Neuron (in vitro differentiated cells): ENCODE results near the gene IL1RN.

ENCODE experiments used
- H2AFZ ChIP-seq: one replicate; pipeline ENCODE4 v1.6.1; 2013; ENCODE audit warnings: low read depth, mild to moderate bottlenecking, inconsistent platforms, low read length, moderate library complexity
- H3K27me3 ChIP-seq: one replicate; pipeline ENCODE4 v1.6.1; 2013; ENCODE audit warnings: low read length; ENCODE audit not compliant: insufficient read depth
- H3K36me3 ChIP-seq: one replicate; pipeline ENCODE4 v1.6.1; 2013; ENCODE audit warnings: low read length; ENCODE audit not compliant: insufficient read depth
- H3K4me1 ChIP-seq: one replicate; pipeline ENCODE4 v1.6.1; 2013; ENCODE audit warnings: low read length; ENCODE audit not compliant: insufficient read depth
- H3K4me3 ChIP-seq: 2 replicates; pipeline ENCODE4 v1.5.1; 2013; ENCODE audit warnings: mild to moderate bottlenecking, low read length, moderate library complexity
- H3K9me3 ChIP-seq: one replicate; pipeline ENCODE4 v1.6.1; 2013; ENCODE audit warnings: low read length

The IL1RN gene

DNA sequence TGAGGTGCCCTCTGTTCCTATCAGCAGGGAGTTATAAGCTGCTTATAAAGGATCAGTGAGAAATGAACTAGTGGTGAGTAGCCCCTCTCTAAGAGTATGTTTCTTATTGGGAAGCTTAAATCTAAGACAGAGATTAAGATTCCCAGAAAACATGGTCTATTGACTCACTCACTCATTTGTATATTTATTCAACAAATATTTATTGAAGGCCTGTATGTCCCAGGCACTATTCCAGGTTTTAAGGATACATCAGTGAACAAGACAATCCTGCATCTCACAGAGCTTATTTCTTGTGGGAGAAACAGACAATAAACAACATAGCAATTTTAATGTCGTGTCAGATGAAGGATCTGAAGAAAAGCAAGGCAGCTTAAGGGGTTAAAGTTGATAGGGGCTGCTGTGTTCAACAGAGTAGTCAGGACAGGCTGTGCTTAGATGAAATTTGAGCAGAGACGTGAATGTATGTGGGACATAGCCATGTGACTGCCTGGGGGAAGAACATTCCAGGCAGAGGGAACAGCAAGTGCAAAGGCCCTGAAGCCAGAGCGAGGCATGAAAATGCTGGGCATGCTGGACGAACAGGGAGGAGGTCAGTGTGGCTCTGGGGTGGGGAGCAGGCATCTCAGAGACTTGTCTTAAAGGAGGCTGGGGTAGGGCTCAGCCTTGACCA is 31.6 kb downstream of the IL1RN start:
- H2AFZ ChIP-seq, result no peak overlapping the region
- no peak overlapping the region for H3K4me3 ChIP-seq
- H3K36me3 ChIP-seq, result no peaks in the 10 kb centered on the region
- no peaks in the 10 kb centered on the region for H3K9me3 ChIP-seq
- H3K4me1 ChIP-seq, result no peaks in the 10 kb centered on the region
- H3K27me3 ChIP-seq, result peaks cover 40% of the 10 kb centered on the region

DNA sequence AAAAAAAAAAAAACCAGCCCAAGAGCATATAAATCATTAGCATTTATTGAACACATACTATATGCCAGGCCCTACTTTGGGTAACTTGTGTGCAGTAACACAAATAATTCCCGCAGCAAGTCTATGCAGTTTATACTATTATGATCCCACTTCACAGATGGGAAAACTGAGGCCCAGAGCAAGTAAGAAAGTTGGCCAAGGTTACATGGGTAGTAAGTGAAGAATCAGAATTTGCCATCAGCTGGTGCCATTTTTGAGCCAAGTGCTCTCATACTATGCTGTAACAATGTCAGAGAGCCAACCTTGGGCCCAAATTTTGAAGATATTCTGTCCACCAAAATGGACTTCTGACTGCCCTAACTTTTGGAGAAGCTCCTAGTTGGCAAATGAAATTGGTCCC is 32.9 kb downstream of the IL1RN start:
- Histone ChIP-seq H3K36me3 (no peaks in the 10 kb centered on the region), H3K4me1 (peaks cover 11% of the 10 kb centered on the region), H3K27me3 (peaks cover 35% of the 10 kb centered on the region), H3K4me3 (no peak overlapping the region), H2AFZ (no peak overlapping the region), H3K9me3 (no peaks in the 10 kb centered on the region)

DNA sequence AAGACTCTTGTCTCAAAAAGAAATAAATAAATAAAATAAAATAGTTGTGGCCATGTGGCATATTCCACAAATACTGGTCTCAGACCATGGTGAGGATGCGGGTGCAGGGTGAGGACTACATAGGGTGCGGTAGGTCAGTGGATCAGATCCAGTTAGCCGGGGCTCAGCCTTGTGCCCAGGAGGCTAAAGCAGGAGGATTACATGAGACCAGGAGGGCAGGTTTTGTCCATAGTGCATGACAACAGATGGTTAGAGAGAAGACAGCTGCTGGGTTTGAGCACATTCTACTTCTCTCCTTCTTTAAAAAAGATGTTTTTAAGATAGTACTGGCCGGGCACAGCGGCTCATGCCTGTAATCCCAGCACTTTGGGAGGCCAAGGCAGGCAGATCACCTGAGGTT is 33.6 kb downstream of the IL1RN start:
- Histone ChIP-seq H3K4me3 (no peak overlapping the region), H3K36me3 (no peaks in the 10 kb centered on the region), H3K4me1 (peaks cover 14% of the 10 kb centered on the region), H3K9me3 (no peaks in the 10 kb centered on the region), H2AFZ (no peak overlapping the region), H3K27me3 (peaks cover 30% of the 10 kb centered on the region)

DNA sequence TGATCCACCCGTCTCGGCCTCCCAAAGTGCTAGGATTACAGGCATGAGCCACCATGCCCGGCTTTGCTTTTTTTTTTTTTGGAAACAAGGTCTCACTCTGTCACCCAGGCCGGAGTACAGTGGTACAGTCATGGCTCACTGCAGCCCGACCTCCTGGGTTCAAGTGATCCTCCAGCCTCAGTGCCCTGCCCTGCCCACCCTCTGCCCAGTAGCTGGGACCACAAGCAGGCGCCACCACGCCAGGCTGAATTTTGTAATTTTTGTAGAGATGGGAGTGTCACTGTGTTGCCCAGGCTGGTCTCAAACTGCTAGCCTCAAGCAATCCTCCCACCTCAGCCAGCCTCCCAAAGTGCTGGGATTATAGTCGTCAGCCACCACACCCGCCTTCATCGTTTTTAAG is 34.8 kb downstream of the IL1RN start:
- Histone ChIP-seq H3K27me3 (peaks cover 22% of the 10 kb centered on the region), H3K4me1 (peaks cover 14% of the 10 kb centered on the region)

DNA sequence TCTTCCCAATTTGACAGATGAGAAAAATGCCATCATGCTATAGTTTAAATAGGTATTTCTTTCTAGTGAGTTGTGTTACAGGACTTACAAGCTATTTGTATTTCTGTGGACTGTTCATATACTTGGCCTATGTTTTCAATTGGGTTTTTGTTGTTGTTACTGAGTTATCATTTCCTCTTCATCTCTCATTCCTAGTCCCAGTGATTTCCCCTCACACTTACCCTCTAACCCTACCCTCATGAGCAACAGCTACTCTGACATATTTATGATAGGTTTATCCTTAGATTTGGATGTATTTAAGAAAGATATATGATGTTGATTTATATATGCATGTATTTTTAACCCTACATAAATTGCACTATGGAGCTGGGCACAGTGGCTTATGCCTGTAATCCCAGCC is 35.5 kb downstream of the IL1RN start:
- no peaks in the 10 kb centered on the region for H3K9me3 ChIP-seq
- no peaks in the 10 kb centered on the region for H3K36me3 ChIP-seq
- H3K4me1 ChIP-seq, result peaks cover 14% of the 10 kb centered on the region
- H3K4me3 ChIP-seq, result no peak overlapping the region
- no peak overlapping the region for H2AFZ ChIP-seq
- peaks cover 17% of the 10 kb centered on the region for H3K27me3 ChIP-seq

More for the DNA sequence above, 34.8 kb downstream of the IL1RN start:
- Histone ChIP-seq H2AFZ (no peak overlapping the region), H3K9me3 (no peaks in the 10 kb centered on the region), H3K4me3 (no peak overlapping the region), H3K36me3 (no peaks in the 10 kb centered on the region)

DNA sequence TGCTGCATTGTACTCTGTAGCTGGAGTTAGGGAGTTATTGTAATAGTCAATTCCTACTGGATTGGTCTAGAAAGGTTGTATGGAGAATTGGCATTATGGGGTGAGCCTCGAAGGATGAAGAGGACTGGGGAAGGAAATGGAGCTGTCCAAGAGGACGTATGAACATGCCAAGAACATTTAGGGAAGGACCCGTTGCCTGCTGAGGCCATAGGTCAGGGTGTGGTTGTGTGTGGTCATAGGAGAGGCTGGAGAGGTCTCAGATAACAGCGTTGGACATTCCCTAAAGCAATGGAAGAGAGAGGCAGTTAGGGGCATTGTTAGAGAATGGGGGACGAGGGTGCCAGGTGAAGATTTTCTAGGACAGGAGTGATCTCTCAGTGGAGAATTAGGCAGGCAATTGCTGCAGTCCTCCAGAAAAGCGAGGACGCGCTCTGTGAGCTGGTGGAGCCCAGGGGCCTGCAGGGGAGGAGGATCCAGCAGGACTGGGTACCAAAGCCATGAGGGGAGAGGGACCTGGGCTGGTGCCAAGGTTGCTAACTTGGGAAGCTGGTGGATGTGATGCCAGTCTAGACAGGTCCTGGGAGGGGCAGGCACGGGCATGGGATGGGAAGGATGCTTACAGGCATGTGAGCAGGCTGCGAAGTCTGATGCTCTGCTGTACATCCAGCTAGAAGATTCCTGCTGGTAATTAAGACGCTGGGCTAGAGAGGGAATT is 37.0 kb downstream of the IL1RN start:
- Histone ChIP-seq H3K27me3 (peaks cover 3% of the 10 kb centered on the region), H3K4me3 (no peak overlapping the region), H3K9me3 (no peaks in the 10 kb centered on the region), H3K36me3 (no peaks in the 10 kb centered on the region), H2AFZ (no peak overlapping the region), H3K4me1 (peaks cover 14% of the 10 kb centered on the region)

DNA sequence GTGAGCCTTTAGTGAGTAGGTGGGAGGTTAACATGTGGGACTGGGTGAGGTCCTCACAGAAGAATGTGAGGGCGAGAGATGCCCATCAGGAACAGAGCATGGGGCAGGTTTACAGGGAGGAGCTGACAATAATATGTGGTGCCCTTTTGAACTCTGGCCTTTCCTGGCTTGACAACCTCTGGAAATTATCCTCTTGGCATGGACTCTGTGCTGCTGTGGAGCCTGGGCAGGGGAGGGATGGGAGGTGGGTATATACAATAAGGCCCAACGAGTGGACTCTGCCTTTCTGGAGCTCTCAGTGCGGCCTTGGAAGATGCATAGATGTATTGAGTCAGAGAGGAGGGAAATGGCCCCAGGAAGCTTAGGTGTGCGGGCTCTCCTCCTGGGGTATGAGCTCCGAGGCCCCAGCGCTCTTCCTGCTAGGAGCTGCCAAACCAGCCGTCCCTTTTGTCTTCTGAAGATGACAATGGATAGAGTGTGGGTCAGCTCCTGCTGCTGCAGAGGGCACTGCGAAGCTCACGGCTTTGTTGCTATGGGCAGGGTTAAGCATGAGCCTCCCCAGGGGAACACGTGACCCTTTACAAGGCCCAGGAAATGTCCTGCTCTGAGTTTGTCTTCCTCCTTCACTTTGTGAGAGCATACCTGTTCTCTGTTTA is 37.7 kb downstream of the IL1RN start:
- Histone ChIP-seq H3K27me3 (no peaks in the 10 kb centered on the region), H3K36me3 (no peaks in the 10 kb centered on the region), H3K9me3 (no peaks in the 10 kb centered on the region), H3K4me3 (no peak overlapping the region), H2AFZ (no peak overlapping the region), H3K4me1 (peaks cover 14% of the 10 kb centered on the region)

DNA sequence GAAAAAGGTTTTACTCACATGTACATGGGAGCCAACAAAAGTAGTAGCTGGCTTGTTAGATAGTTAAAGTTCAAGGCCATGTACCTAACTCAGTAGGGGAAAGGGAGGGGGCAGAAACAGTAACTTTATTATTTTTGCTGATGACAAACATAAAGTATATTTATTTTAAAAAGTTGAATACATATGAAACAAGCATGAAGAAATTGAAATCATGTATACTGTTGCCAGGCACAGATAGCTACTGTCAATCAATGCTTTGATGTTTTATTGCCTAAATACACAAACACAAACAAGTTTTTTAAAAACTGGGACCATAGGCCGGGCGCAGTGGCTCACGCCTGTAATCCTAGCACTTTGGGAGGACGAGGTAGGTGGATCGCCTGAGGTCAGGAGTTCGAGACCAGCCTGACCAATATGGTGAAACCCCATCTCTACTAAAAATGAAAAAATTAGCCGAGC is 38.8 kb downstream of the IL1RN start:
- H3K4me1 ChIP-seq, result peaks cover 14% of the 10 kb centered on the region
- no peaks in the 10 kb centered on the region for H3K9me3 ChIP-seq
- H2AFZ ChIP-seq, result no peak overlapping the region
- no peaks in the 10 kb centered on the region for H3K27me3 ChIP-seq
- no peak overlapping the region for H3K4me3 ChIP-seq
- no peaks in the 10 kb centered on the region for H3K36me3 ChIP-seq

DNA sequence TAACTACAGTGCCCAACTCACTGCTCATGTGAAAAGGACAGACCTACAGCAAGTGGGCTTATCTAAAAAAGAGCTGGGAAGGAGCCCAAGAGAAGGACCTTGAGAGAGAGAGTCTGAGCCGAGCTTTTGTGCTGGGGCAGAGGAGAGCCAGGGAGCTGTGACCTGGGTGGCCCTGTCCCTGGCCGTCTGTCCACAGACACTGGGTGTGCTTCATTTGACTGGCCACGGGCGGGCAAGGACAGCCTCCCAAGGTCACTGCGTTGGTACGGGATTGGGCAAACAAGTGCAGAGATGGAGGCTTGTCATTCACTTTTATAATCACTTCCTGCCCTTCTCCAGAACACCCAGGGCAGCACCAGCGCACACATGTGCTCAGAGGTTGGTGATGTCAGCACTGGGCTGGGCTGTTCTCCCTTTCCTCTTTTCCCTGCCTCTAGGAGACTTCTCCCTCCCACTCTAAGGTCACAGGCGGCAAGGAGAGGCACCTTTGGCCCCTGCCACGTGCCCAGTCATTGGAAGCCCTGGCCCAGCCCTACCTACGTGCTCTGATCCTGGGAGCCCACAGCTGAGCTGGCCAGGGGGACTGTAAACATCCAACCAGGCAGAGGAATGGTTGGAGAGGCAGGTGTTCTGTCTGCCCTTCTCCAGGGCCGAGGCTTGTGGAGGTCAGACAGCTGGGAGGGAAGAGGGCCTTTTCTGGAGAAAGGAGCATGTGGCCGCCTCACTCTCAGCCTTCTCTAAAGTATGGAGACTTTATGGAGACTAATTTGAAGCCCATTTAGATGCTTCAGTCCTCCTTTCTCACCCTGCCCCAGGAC is 39.9 kb downstream of the IL1RN start:
- H3K4me1 ChIP-seq, result peaks cover 14% of the 10 kb centered on the region
- H3K9me3 ChIP-seq, result no peaks in the 10 kb centered on the region
- H3K27me3 ChIP-seq, result no peaks in the 10 kb centered on the region
- no peak overlapping the region for H2AFZ ChIP-seq
- H3K36me3 ChIP-seq, result no peaks in the 10 kb centered on the region
- no peak overlapping the region for H3K4me3 ChIP-seq

DNA sequence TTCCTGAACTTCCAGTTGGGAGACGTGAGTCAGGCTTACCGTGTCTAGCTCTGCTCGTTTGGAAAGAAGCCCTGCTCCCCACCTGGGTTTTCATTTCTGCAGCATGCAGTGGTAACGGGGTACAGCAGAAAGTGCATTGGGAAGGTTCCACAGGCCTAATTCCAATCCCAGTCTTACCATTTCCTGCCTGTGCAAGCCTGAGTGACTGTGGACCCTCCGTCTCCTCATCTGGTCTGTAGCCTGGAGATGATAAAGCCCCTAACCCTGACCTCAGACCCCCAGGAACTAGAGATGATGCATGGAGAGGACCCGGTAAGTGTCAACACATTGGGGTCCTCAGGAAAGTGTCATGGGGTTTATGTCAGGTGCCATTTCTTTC is 40.6 kb downstream of the IL1RN start:
- H3K36me3 ChIP-seq, result no peaks in the 10 kb centered on the region
- no peak overlapping the region for H3K4me3 ChIP-seq
- peaks cover 14% of the 10 kb centered on the region for H3K4me1 ChIP-seq
- no peaks in the 10 kb centered on the region for H3K9me3 ChIP-seq
- H2AFZ ChIP-seq, result no peak overlapping the region
- H3K27me3 ChIP-seq, result no peaks in the 10 kb centered on the region

DNA sequence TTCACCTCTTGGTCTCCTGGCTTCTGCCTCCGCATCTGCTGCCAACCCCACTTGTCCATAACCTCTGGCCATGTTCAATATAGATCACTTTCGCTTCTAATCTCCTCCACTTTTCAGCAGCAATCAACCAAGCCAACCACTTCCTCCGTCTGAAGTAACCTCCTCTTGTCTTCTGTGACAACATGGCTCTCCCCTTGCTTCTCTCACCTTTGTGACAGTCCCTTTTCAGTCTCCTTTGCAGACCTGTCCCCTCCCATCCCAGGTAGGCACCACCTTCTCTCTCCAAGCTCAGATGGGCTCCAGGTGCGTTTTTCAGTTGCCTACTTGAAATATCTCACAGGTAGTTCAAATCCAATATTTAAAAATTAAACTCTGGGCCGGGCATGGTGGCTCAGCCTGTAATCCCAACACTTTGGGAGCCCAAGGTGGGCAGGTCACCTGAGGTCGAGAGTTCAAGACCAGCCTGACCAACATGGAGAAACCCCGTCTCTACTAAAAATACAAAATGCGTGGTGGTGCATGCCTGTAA is 41.7 kb downstream of the IL1RN start:
- H3K9me3 ChIP-seq, result no peaks in the 10 kb centered on the region
- H3K4me3 ChIP-seq, result no peak overlapping the region
- H3K36me3 ChIP-seq, result no peaks in the 10 kb centered on the region
- H3K4me1 ChIP-seq, result peaks cover 14% of the 10 kb centered on the region
- H3K27me3 ChIP-seq, result no peaks in the 10 kb centered on the region
- H2AFZ ChIP-seq, result no peak overlapping the region

DNA sequence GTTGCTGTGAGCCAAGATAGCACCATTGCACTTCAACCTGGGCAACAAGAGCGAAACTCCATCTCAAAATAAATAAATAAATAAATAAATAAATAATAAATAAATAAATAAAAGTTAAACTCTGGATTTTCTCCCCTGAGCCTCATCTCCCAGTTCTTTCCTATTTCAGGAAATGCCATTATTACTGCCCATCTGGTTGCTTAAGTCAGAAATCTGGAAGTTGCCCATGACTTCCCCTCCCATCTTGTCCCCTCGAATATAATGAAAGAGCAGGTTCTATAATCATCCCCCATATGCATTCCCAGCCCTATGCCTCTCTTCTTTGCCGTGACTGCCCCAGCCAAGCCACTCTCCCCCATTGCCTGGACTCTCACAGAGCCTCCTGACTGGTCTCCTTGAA is 42.2 kb downstream of the IL1RN start:
- no peaks in the 10 kb centered on the region for H3K9me3 ChIP-seq
- no peak overlapping the region for H2AFZ ChIP-seq
- no peaks in the 10 kb centered on the region for H3K36me3 ChIP-seq
- no peak overlapping the region for H3K4me3 ChIP-seq
- peaks cover 10% of the 10 kb centered on the region for H3K4me1 ChIP-seq
- no peaks in the 10 kb centered on the region for H3K27me3 ChIP-seq
